ENCODE measurements around the gene RAB1A.

Gene RAB1A

DNA sequence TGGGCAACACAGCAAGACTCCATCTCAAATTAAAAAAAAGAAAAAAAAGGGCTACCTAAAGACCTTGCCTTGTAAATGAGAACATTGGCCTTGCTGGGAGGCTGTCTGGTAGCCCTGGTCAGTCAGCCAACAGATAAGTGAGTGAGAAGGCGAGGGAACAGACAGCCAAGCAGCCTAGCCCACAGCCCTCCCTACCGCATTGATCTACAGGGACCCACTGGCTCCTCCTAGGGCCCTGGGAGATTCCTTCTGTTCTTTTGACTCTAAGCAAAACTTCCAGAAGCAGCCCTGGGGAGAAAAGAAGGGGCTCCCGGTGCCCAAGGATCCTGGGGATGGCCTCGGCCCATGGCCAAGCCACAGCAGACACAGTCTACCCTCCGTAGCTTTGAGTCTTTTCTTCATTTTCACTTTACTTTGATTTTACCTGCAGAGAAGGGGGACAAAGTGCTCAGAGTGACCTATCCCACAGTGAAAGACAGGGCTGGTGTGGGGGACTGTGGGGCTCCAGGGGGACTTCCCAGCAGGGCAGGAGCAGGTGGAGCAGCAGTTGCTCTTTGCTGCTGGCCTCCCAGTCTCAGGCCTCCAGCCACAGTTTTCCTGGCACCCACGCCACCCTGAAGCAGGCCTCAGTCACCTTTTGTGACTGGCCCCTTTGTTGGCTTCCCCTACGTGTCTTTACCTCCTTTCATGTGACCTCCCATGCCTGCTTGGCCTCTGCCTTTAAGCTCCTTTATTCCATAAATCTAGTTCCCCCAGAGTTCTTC lies 68.6 kb downstream of the RAB1A start:
- DNase-seq (ENCODE audit: extremely low read depth, low read depth) = no peak
- H3K4me3 ChIP-seq (replicated peaks; ENCODE audit: low read depth, low read length) = no peak overlapping the region
- no peak for TF ChIP-seq CTCF (IDR thresholded peaks at IDR 0.05; ENCODE audit: low read depth, low read length, missing control alignments)

DNA sequence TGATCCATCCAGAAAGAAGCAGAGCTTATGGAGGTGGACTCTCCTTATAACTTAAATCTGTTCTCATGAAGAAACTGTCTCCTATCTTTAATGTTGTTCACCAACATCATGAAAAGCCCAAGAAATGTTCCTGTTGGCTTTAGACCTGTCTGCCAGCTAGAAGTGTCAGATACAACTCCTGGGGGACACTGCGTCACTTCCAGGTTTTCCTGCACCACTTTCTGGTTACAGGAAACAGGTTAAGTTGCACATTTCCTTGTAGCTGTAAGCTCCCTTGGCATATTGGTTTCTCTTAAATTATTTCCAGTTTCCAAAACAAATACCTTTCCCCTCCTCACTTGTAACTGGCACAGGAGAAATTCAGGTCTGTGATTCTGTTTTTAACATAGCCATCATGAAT lies 70.8 kb downstream of the RAB1A start:
- DNase-seq (ENCODE audit: extremely low read depth, low read depth) = no peak
- no peak overlapping the region for H3K4me3 ChIP-seq (replicated peaks; ENCODE audit: low read depth, low read length)
- no peak for TF ChIP-seq CTCF (IDR thresholded peaks at IDR 0.05; ENCODE audit: low read depth, low read length, missing control alignments)

DNA sequence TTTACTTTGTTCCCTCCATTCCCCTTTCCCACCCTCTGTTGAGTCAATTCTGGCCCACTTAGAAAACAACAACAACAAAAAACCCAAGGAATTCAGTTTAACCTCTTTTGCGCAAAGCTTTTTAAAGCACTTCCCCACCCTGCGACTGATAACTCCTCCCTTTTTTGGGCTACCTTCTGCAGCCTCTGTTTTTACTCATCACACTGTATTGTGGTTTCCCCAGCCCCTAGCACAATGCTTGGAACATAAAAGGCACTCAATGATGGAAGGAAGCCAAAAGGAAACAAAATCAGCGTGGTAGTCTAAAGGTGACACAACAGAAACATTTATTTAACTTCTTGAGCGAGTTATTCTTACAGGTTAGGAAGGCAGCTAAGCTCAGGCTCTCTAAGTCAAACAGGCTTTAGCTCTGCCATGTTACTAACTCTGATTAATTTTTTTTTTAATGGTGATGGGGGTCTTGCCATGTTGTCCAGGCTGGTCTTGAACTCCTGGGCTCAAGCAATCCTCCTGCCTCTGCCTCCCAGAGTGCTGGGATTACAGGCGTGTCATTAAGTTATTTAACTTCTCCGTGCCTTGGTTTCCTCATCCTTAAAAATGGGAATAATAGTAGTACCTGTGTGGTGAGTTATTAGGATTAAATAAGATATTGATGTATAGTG lies 72.4 kb downstream of the RAB1A start:
- H3K4me3 ChIP-seq (replicated peaks; ENCODE audit: low read depth, low read length) = peak overlapping the region; percentile 67
- TF ChIP-seq CTCF (IDR thresholded peaks at IDR 0.05; ENCODE audit: low read depth, low read length, missing control alignments) = no peak
- DNase-seq (ENCODE audit: extremely low read depth, low read depth) = peak; percentile 48

DNA sequence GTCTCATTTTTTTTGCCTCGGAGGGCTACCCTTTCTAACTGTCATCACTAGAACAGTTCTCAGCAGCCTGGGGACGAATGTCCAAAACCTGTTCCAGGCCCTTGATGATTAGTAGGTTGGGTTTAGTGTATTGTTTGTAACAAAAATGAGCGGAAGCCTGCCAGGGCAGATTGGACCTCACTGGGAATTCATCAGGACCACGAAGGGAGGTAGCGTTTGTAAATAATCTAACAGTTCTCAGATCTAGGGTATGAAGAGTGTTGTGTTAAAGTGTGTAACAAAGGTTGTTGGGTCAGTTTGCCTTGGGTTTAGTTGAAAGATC lies 72.9 kb downstream of the RAB1A start:
- no peak for DNase-seq (ENCODE audit: extremely low read depth, low read depth)
- H3K4me3 ChIP-seq (replicated peaks; ENCODE audit: low read depth, low read length) = peak overlapping the region; percentile 67
- no peak for TF ChIP-seq CTCF (IDR thresholded peaks at IDR 0.05; ENCODE audit: low read depth, low read length, missing control alignments)

- H3K4me3 ChIP-seq (replicated peaks; ENCODE audit: low read depth, low read length) = peak within 1 kb of the TSS; percentile 67
- DNase-seq (ENCODE audit: extremely low read depth, low read depth) = peak; percentile 88
- no peak for TF ChIP-seq CTCF (IDR thresholded peaks at IDR 0.05; ENCODE audit: low read depth, low read length, missing control alignments)
These were observed 73.5 kb downstream of the RAB1A start, which contains the start of gene CEP68 for GRCh38 chr2:65056215-65057053. CEP68 (plus strand) TSS chr2:65056416; CDS start chr2:65069445, 13,029 bp downstream.

DNA sequence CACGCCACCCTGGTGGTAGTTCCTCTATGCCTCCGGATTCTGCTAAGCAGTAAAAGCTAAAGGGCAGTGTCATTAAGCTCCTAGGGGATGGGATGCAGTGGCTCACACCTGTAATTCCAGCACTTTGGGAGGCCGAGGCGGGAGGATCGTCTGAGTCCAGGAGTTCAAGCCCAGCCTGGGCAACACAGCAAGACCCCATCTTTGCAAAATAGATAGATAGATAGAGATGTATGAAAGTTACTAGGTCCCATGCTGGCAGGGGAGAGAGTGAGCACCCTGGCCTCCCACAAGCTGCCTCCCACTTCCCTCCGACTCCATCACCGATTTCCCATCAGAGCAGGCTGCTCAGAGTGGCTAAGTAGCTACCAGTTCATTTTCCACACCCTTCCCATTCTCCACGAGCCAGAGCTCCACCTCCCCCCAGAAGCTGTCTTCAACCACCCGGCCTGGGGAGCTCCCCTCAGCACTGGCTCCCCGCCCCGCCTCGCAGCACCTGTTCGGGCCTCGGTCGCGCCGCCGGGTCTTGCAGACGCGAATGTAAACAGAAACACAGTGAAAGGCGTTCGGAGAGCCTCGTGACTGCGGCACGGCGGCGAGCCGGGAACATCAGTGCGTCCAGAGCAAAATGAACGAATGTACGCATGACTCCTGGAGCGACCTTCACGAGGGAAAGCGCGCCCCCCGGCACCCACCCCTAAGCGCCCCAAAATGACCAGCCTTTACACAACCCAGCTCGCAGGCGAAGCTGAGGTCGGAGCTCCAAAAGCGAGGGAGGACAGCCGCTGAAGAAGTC lies 74.3 kb downstream of the RAB1A start:
- no peak for DNase-seq (ENCODE audit: extremely low read depth, low read depth)
- H3K4me3 ChIP-seq (replicated peaks; ENCODE audit: low read depth, low read length) = peak overlapping the region; percentile 67
- no peak for TF ChIP-seq CTCF (IDR thresholded peaks at IDR 0.05; ENCODE audit: low read depth, low read length, missing control alignments)
